Hippocampal formation (tissue), 2 donors: ENCODE data around the gene FSTL4.
"Not testable (repeated sequence)": the region's sequence is repeated elsewhere in the genome, so short reads cannot be mapped to it uniquely, and the experiment has no call there.

Experiments used
- DNase-seq, 2 donors: peaks; one replicate each; lab custom pipeline; 2025; lab: John Stamatoyannopoulos, UW

FSTL4 gene

GRCh38 chr5:133222979-133223378 lies 389.4 kb downstream of the FSTL4 start:
- no peak for DNase-seq

DNA sequence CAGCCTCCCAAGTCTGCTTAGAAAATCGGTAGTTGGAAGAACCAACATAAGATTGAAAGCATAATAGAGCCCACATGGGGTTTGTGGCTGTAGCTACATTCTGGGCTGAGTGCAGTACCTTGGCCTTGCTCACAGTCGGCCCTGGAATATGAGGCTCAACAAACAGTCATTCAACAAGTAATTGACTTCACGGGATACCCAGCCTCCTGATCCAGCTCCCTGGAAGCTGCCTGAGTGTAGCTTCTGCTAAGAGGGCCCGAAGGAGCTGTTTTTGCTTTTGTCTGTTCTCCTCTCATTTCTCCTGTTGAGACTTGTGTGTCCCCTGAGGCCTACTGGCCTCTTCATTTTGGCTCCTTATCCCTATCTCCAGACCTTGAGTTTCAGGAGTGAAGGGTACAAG lies 389.8 kb downstream of the FSTL4 start:
- DNase-seq = no peak

- no peak for DNase-seq
These were observed 390.3 kb downstream of the FSTL4 start for GRCh38 chr5:133222040-133222439.

GRCh38 chr5:133220851-133221674 lies 391.3 kb downstream of the FSTL4 start:
- no peak for DNase-seq

GRCh38 chr5:133219296-133219695 lies 393.0 kb downstream of the FSTL4 start:
- DNase-seq = no peak

- DNase-seq = not testable (repeated sequence)
These were observed 396.2 kb downstream of the FSTL4 start for GRCh38 chr5:133216138-133216537.

DNA sequence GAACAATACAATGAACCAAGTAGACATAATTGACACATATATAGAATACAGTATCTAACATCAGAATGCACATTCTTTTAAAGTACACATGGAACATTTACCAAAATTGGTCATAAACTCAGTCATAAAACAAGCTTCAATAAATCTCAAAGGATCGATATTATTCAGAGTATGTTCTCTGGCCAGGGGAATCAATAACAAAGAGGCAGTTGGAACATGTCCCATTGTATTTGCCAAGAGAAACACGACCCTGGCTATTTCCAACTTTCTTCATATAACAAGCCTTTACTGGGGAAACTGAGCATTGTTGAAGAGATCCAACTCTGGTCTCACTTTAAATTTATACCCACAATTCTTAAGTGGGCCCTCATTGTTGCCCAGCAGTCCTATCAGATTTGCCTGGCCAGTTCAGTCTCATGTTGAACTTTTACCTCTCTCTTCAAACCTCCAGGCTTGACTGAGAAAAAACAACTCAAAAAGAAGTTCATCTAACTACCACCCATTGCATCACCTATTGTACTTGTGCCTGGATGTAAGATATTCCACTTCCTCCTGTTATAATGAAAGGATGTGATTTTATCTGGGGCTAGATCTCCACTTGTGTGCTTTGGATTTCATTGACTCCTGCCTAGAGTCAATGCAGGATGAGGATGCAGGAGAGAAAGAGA lies 398.1 kb downstream of the FSTL4 start:
- DNase-seq = no peak

- DNase-seq = no peak
These were observed 406.7 kb downstream of the FSTL4 start for GRCh38 chr5:133205649-133206048.

- DNase-seq = no peak
These were observed 407.1 kb downstream of the FSTL4 start for GRCh38 chr5:133205204-133205603.

- DNase-seq = no peak
These were observed 408.7 kb downstream of the FSTL4 start for GRCh38 chr5:133203317-133204305.

DNA sequence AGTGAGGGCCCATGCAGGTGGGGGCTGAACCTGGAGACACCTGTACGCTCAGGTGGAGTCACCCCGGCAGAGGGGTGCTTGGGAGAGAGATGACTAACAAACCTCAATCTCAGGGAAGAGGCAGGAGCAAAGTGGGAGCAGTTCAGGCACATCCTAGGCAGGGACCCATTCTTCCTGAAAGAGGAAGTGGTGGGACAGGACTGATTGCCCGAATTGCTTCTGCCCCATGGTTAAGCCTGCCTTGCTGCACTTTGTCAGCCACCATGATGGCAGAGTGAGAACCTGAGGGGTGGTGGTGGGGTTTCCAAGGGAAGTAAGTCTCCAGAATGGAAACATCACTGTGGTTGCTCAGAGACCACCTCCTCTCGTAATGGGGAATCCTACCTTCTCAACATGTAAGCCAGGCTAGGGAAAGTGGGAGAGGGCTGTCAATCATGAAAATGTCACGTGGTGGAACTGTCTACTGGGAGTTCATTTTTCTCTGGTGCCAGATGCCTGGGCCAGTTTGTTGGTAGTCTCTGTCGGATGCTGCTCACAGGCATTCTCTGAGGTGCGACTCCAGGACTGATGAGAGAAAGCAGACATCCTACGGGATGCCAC lies 410.2 kb downstream of the FSTL4 start:
- DNase-seq = no peak

- DNase-seq = no peak
These were observed 411.0 kb downstream of the FSTL4 start for GRCh38 chr5:133201310-133201709.

DNA sequence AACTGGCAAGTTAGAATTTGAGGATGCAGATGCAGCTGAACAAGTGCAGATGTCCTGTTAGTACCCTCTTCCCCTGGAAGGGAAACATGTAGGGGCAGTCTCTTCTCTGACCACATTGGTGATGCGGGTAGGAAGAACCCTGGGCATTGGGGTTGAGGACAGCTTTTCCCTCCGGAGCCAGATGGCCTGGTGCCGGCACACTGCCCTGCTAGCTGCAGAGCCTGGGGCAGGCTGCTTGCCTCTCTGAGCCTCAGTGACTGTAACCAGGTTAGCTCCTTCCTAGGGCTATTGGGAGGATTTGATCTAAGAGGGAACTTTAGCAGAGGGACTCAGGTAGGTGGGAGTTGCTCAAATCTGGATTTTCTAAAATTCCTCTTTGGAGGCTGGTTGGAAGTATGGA lies 412.1 kb downstream of the FSTL4 start:
- no peak for DNase-seq

DNA sequence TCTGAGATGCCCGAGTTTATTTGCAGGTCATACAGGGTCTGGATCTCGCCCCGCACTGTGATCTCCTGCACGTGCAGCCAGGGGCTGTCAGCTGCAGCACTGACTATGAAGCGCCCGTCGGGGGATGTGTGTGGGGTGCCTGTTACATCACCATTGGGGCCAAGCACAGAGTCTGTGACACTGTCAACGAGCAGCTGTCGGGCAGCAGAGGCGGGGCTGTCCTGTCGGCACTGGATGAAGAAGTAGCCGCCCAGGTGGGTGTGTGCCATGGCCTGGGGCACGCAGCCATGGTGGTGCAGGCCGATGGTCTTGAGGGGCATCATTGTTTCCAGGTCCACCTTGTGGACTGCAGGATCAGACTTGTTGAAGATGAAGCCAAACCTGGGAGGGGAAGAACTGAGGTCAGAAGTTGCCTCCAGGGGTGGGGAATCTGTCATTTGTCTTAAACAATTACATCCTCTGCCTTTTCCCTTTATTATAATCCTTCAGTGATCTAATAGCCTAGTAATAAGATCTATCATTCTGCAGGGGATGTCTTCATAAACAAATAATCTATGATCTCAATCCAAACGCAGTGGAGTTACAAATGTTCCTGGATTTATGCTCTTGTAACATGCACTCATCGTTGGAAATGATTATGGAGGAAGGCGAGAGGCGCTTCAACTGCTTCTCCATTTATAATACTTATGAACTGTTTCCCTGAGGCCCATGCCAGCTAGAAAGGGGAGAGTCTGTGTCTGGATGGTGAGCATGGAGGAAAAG lies 412.7 kb downstream of the FSTL4 start:
- DNase-seq = no peak

DNA sequence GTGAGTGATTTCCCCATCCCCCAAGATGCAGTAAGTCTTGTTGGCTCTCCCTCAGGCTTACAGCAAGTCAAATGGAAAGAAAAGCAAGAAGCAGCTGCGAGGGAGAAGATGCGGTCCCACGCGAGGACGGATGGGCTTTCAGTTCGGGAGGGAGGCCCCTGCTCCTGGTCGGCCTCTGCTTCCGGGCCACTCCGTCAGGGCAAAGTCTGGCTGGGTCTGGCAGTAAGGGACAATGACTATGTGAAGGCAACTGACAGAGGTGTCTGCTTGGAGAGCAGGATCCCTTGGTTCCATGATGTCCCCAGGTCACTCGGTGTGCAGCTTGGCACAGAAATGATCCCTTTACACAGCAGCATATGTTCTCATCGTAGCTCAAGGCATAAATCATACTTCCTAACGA lies 413.8 kb downstream of the FSTL4 start:
- DNase-seq = no peak

DNA sequence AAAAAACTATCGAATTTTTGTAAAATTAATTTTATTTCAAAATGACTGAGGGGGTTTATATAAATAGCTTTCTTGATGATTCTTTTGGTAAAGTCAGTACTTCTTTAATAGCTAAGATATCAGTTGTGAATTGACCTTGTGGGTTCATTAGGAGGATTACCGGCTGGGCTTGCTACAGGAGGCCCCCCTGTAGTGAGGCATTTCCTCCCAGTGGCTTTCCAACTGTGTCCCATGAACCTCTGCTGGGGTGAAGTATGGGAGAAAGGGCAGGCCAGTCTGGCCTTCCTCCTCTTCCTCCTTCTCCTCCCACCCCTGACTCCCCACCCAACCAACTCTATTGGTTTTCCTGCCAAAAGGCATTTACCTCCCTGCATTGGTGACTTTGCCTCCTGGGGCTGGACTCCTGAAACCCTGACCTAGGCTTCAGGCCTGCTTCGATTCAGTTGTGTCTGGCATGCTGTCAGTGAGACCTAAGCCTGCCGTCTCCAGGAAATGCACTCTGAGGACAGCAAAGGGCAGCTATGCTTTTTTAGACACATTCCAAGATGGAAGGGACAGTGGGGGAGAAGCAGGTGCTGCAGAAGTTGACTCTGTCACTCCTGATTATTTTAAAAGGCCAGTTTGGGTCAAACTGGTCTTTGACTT lies 415.8 kb downstream of the FSTL4 start:
- no peak for DNase-seq

DNA sequence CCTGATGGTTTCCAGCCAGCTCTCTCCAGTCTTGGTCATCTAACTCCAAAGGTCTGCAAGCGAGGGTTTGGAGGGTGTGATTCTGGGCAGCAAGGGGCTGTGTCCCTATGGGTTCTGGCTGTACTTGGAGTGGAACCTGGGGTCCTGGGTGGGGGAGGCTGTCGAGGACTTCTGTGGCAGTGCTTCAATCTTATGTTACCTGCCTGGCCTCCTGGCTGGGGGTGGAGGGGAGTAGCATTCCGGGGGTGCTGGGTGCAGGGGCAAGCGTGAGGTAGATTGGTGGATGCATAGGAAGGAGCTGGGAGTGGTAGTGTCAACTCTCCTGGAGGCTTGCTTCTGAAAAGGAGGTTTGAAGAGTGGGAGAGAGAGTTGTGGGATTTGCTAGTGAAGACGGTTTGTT lies 417.1 kb downstream of the FSTL4 start:
- DNase-seq = no peak

DNA sequence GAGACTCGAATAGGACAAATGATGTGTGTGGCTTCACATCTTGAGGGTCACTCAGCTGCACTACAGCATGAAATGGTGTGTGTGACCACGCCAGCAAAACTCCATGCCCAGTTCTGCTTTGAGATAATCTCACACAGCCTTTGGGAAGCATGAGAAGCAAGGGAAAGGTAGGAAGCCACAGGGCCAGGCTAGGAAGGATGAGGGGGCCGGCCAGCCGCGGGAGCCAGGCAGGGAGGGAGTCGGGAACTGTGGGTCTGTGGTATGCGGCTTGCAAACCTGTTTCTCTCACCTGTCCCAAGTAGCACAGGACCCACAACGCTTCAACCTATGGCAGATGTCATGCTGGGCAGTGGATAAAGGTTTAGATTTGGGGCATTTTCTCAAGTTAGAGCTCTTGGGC lies 418.5 kb downstream of the FSTL4 start:
- DNase-seq = no peak

DNA sequence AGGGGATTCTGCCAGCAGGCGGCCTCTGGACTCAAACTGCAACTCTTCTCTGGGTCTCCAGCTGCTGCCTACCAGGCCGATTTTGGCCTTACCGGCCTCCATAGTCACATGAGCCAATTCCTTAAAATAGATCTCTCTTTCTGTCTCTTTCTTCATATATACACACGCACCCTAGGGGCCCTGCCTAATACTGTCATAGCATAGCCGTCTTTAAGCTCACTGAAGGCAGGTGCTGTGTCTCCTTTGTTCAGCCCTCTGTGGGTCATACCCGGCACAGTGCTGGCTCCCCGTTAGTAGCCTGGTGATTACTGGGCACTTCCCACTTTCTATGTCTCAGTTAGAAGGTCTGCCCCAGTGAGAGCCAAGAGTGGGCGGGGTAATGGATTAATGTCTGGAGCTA lies 419.6 kb downstream of the FSTL4 start:
- DNase-seq = no peak

GRCh38 chr5:133189881-133190280 lies 422.5 kb downstream of the FSTL4 start:
- DNase-seq = no peak

DNA sequence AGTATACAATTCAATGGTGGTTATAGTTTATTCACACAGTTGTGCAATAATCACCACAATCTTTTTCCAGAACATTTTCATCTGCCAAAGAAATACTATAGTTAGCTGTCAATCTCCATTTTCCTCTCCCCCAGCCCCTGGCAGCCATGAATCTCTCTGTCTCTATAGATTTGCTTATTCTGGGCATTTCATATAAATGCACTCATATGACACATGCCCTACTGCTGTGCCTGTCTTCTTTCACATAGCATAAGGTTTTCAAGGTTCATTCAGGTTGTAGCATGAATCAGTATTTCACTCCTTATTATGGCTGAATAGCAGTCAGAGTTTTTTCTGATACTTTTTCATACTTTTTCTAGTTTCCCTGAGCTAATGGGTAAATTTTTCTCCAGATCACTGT lies 432.9 kb downstream of the FSTL4 start:
- DNase-seq = no peak
